NCI-H2029 (cell line): Measurements from ENCODE around the gene USP53.
"Not testable (repeated sequence)": the region's sequence is repeated elsewhere in the genome, so short reads cannot be mapped to it uniquely, and the experiment has no call there.

Source experiments
- DNase-seq: peaks from one replicate; lab custom pipeline; 2025; lab: John Stamatoyannopoulos, UW

Gene USP53

GRCh38 chr4:119228406-119228805 lies 15.9 kb downstream of the USP53 start:
- no peak for DNase-seq

GRCh38 chr4:119229908-119230687 lies 17.6 kb downstream of the USP53 start:
- no peak for DNase-seq

- DNase-seq: no peak
Measured at GRCh38 chr4:119231491-119231890, 19.0 kb downstream of the USP53 start.

- DNase-seq: no peak
Measured at GRCh38 chr4:119232286-119232685, 19.8 kb downstream of the USP53 start.

GRCh38 chr4:119233191-119233590 lies 20.7 kb downstream of the USP53 start:
- DNase-seq: no peak

GRCh38 chr4:119233750-119234149 lies 21.2 kb downstream of the USP53 start:
- DNase-seq: no peak

GRCh38 chr4:119237201-119237600 lies 24.7 kb downstream of the USP53 start:
- DNase-seq: no peak

- no peak for DNase-seq
Measured at GRCh38 chr4:119237642-119238041, 25.1 kb downstream of the USP53 start.

- DNase-seq: no peak
Measured at GRCh38 chr4:119238068-119238722, 25.7 kb downstream of the USP53 start.

- no peak for DNase-seq
Measured at GRCh38 chr4:119240128-119240527, 27.6 kb downstream of the USP53 start.

GRCh38 chr4:119240568-119240967 lies 28.1 kb downstream of the USP53 start:
- no peak for DNase-seq

GRCh38 chr4:119242417-119242816 lies 29.9 kb downstream of the USP53 start:
- DNase-seq: no peak

GRCh38 chr4:119243868-119244267 lies 31.4 kb downstream of the USP53 start:
- no peak for DNase-seq

GRCh38 chr4:119244344-119244743 lies 31.8 kb downstream of the USP53 start:
- no peak for DNase-seq

- no peak for DNase-seq
Measured at GRCh38 chr4:119244832-119245231, 32.3 kb downstream of the USP53 start.

GRCh38 chr4:119246177-119246733 lies 33.7 kb downstream of the USP53 start:
- DNase-seq: no peak

- not testable (repeated sequence) for DNase-seq
Measured at GRCh38 chr4:119251037-119251436, 38.5 kb downstream of the USP53 start.

- DNase-seq: not testable (repeated sequence)
Measured at GRCh38 chr4:119255223-119255622, 42.7 kb downstream of the USP53 start.

- DNase-seq: no peak
Measured at GRCh38 chr4:119260528-119260927, 48.0 kb downstream of the USP53 start.

GRCh38 chr4:119261986-119262385 lies 49.5 kb downstream of the USP53 start:
- DNase-seq: no peak

GRCh38 chr4:119264743-119265142 lies 52.2 kb downstream of the USP53 start:
- DNase-seq: no peak

- no peak for DNase-seq
Measured at GRCh38 chr4:119266153-119266552, 53.6 kb downstream of the USP53 start.

- DNase-seq: no peak
Measured at GRCh38 chr4:119268466-119268865, 56.0 kb downstream of the USP53 start.
